Parathyroid adenoma (tissue), 2 donors: ENCODE measurements around the gene IFI16.

ENCODE experiments used
- H2AFZ ChIP-seq: fragments of 300-600 bp; sonication (generic); one replicate; pipeline ENCODE4 v1.7.0; 2017; ENCODE audit warnings: antibody characterized with exemption, mild to moderate bottlenecking
- H3K27ac ChIP-seq: fragments of 300-600 bp; sonication (generic); one replicate; pipeline ENCODE4 v1.7.0; 2017
- H3K27me3 ChIP-seq: fragments of 300-600 bp; sonication (generic); one replicate; pipeline ENCODE4 v1.7.0; 2017; ENCODE audit warnings: low read length; ENCODE audit not compliant: control insufficient read depth, insufficient read depth
- H3K36me3 ChIP-seq: fragments of 300-600 bp; sonication (generic); one replicate; pipeline ENCODE4 v1.7.0; 2017; ENCODE audit warnings: low read length; ENCODE audit not compliant: control insufficient read depth, insufficient read depth
- H3K4me1 ChIP-seq: fragments of 300-600 bp; sonication (generic); one replicate; pipeline ENCODE4 v1.7.0; 2017; ENCODE audit warnings: control low read depth
- H3K4me2 ChIP-seq: fragments of 300-600 bp; sonication (generic); one replicate; pipeline ENCODE4 v1.7.0; 2017; ENCODE audit warnings: low read length
- H3K4me3 ChIP-seq: fragments of 300-600 bp; sonication (generic); one replicate; pipeline ENCODE4 v1.7.0; 2017; ENCODE audit warnings: low read depth, low read length
- H3K79me2 ChIP-seq: fragments of 300-600 bp; sonication (generic); one replicate; pipeline ENCODE4 v1.7.0; 2017; ENCODE audit warnings: control low read depth
- H3K9ac ChIP-seq: fragments of 300-600 bp; sonication (generic); one replicate; pipeline ENCODE4 v1.7.0; 2017; ENCODE audit warnings: mild to moderate bottlenecking
- H3K9me3 ChIP-seq: fragments of 300-600 bp; sonication (generic); one replicate; pipeline ENCODE4 v1.7.0; 2017; ENCODE audit warnings: low read length; ENCODE audit not compliant: control insufficient read depth
- TF ChIP-seq, protein P1 (sequence below): fragments of 300-600 bp; sonication (generic); IDR thresholded peaks from one replicate; pipeline ENCODE4 v1.7.0; 2017; ENCODE audit warnings: antibody characterized with exemption, mild to moderate bottlenecking
- donor health status: primary hyperparathyroidism.

Gene IFI16

DNA sequence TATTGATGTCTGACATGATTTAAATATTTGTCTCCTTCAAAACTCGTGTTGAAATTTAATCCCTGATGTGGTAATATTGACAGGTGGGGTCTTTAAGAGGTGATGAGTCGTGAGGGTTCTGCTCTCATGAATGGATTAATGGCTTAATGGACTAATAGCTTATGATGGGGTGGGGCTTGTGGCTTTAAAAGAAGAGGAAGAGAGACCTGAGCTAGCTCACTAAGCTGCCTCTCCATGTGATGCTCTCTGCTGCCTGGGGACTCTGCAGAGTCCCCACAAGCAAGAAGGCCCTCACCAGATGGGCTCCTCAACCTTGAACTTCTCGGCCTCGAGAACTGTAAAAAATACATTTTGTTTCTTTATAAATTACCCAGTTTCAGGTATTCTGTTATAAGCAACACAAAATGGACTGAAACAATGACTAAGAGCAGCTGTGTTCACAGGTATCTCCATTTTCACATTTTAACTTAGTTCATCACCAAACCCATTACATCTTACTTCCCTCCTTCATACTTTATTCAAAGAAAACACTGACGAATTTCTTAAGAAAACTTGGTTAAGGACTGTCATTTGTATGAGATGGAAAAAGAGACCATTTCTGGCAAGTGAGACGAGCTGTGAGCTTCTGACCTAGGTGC, 79.0 kb downstream of the IFI16 start:
- Histone ChIP-seq H3K79me2 (no peaks in the 10 kb centered on the region), H2AFZ (no peak overlapping the region), H3K27me3 (no peaks in the 10 kb centered on the region), H3K9me3 (no peaks in the 10 kb centered on the region), H3K36me3 (no peaks in the 10 kb centered on the region), H3K4me2 (no peak overlapping the region), H3K9ac (no peak overlapping the region), H3K4me1 (no peaks in the 10 kb centered on the region), H3K4me3 (no peak overlapping the region), H3K27ac (no peak overlapping the region)
- TF ChIP-seq, protein P1, sequence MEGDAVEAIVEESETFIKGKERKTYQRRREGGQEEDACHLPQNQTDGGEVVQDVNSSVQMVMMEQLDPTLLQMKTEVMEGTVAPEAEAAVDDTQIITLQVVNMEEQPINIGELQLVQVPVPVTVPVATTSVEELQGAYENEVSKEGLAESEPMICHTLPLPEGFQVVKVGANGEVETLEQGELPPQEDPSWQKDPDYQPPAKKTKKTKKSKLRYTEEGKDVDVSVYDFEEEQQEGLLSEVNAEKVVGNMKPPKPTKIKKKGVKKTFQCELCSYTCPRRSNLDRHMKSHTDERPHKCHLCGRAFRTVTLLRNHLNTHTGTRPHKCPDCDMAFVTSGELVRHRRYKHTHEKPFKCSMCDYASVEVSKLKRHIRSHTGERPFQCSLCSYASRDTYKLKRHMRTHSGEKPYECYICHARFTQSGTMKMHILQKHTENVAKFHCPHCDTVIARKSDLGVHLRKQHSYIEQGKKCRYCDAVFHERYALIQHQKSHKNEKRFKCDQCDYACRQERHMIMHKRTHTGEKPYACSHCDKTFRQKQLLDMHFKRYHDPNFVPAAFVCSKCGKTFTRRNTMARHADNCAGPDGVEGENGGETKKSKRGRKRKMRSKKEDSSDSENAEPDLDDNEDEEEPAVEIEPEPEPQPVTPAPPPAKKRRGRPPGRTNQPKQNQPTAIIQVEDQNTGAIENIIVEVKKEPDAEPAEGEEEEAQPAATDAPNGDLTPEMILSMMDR, result no peak

DNA sequence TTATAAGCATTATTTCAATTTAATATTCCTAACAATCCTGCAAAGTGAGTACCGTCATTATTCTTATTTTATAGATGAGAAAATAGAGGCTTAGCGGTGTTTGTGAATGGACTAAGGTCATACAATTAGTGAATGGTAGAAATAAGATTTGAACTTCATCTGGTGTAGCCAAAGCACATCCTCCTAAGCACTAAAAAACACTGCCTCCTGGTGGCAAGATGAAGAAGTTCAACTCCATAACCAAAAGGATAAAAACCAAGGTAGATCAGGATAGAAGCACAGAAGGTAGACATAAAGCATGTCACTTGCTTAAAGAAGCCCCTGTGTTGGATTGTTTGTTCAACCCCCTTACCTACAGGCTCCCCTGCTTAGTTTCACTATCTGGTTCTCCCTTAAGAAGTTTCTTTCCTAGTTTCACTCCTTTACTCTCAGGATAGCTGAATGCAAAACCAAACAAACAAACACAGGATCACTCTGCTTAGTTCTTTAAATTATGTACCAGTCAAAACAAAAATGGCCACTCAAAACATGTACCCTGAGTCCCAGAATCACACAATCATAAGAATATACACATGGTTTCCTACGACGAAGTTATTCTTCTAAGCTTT, 79.6 kb downstream of the IFI16 start:
- no peaks in the 10 kb centered on the region for H3K36me3 ChIP-seq
- no peaks in the 10 kb centered on the region for H3K27me3 ChIP-seq
- no peaks in the 10 kb centered on the region for H3K9me3 ChIP-seq
- TF ChIP-seq, protein P1, result peak; percentile 24
- H2AFZ ChIP-seq, result no peak overlapping the region
- no peaks in the 10 kb centered on the region for H3K79me2 ChIP-seq
- H3K27ac ChIP-seq, result no peak overlapping the region
- H3K4me1 ChIP-seq, result no peaks in the 10 kb centered on the region
- H3K4me3 ChIP-seq, result no peak overlapping the region
- no peak overlapping the region for H3K9ac ChIP-seq
- H3K4me2 ChIP-seq, result no peak overlapping the region

DNA sequence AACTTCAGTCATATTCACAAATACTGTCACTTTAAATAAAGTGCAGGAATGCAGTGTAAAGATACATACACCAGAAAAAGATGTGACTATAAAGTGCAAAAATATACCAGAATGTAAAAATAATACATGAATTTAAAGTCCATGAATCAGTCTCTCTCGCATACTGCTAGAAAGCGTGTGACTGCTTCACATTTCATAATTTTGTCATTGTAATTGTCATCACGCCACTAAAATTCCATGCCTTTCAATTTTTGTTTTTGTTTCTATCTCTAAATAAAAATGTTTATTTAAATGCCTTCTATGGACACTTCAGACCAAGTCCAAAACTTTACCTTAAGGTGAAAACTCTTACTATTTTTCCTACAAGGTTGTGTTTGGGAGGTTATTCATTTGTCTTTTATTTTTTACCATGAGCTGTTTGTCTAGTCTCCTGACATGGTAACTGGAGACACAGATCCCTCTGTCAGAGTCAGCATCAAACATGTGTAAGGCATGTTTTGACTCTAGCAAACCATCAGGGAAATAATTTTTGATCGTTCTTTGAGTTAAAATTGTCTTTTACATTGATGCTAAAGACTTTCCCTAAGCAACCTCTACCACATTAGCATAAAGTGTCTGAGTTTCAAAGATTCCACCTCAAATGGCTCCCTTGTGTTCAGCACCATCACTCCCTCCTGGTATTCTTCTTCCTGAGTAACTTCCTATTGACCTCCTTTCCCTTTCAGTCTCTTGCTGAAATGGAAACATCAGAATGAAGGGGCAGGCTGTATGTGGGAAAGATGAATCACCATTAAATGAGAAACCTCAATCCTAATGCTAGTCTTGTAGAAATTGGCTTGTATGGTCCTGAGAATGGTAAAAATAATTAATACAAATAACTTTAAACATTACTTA, 80.8 kb downstream of the IFI16 start:
- no peaks in the 10 kb centered on the region for H3K4me1 ChIP-seq
- no peaks in the 10 kb centered on the region for H3K36me3 ChIP-seq
- TF ChIP-seq, protein P1, result no peak

DNA sequence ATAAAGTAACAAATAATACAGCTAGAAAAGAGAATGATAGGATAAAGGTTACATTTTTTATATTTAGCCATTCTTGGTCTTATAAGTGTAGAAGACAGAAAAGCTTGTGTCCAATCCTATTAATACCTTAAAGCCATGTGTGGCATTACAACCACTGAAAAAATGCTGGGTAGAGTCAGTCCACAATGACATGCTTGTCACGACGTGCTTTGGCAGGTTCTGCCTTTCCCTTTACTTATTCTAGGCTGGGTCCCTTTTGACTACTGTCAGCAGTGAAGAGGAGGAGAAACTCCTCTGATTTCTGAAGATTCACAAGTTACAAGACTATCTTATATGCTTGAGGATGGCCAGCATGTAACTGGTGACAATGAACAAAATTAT, 81.5 kb downstream of the IFI16 start:
- Histone ChIP-seq H3K27ac (no peak overlapping the region), H3K79me2 (no peaks in the 10 kb centered on the region), H2AFZ (no peak overlapping the region), H3K4me3 (no peak overlapping the region), H3K36me3 (no peaks in the 10 kb centered on the region), H3K9ac (no peak overlapping the region), H3K27me3 (no peaks in the 10 kb centered on the region), H3K4me2 (no peak overlapping the region), H3K4me1 (no peaks in the 10 kb centered on the region), H3K9me3 (no peaks in the 10 kb centered on the region)
- TF ChIP-seq, protein P1, result no peak

More for the DNA sequence above, 80.8 kb downstream of the IFI16 start:
- Histone ChIP-seq H3K9me3 (no peaks in the 10 kb centered on the region), H3K4me2 (no peak overlapping the region), H3K27ac (no peak overlapping the region), H3K4me3 (no peak overlapping the region), H2AFZ (no peak overlapping the region), H3K79me2 (no peaks in the 10 kb centered on the region), H3K9ac (no peak overlapping the region), H3K27me3 (no peaks in the 10 kb centered on the region)
